IMR-90 (cell line): ENCODE measurements around the gene SUN1. TPM values are rescaled to one million over a fixed set of nuclear protein-coding genes. Genes with fewer than 3 reads are reported as not detected.

Source experiments
- ATAC-seq: fragments of 200-7000 bp; cut with Tn5 transposase; 2 replicates; pipeline ENCODE4 v1.9.1; 2020; ENCODE audit warnings: low read depth, mild to moderate bottlenecking, moderate library complexity
- BruUV-seq: library from RNA; stranded (reverse); fragments of 400-500 nt; replicated peaks from 2 replicates; lab custom pipeline; 2021; lab: Mats Ljungman, UMichigan
- CTCF ChIA-PET: fragments of 300-600 bp; formaldehyde crosslinking; extraction: SDS; loops from one replicate; lab custom pipeline; 2021; ENCODE audit warnings: antibody characterized with exemption; lab: Yijun Ruan, JAX
- POLR2A ChIA-PET: fragments of 300-600 bp; sonication (Branson Sonifier 250); formaldehyde crosslinking; loops from one replicate; lab custom pipeline; 2022; ENCODE audit warnings: antibody characterized with exemption; ENCODE audit not compliant: unreplicated experiment; lab: Charles Lee
- DNase-seq: peaks from one replicate; pipeline ENCODE4 v3.0.0; 2013
- H2AFZ ChIP-seq: replicated peaks from 2 replicates; pipeline ENCODE3; 2013; ENCODE audit warnings: low read length, mild to moderate bottlenecking; ENCODE audit not compliant: poor library complexity
- H2AK5ac ChIP-seq: 2 replicates; pipeline ENCODE4 v1.6.1; 2013; ENCODE audit warnings: low read depth, low read length, inconsistent platforms
- H2AK9ac ChIP-seq: replicated peaks from 2 replicates; pipeline ENCODE3; 2013; ENCODE audit warnings: mild to moderate bottlenecking, low read depth, low read length, moderate library complexity; ENCODE audit not compliant: poor library complexity
- H2BK120ac ChIP-seq: 2 replicates; pipeline ENCODE4 v1.6.1; 2013; ENCODE audit warnings: low read depth, low read length, inconsistent platforms
- H2BK15ac ChIP-seq: 3 replicates; pipeline ENCODE4 v1.6.1; 2013; ENCODE audit warnings: low read depth, low read length, inconsistent platforms
- H2BK20ac ChIP-seq: 2 replicates; pipeline ENCODE4 v1.6.1; 2013; ENCODE audit warnings: low read depth, mild to moderate bottlenecking, inconsistent platforms, low read length, moderate library complexity
- H2BK5ac ChIP-seq: 2 replicates; pipeline ENCODE4 v1.6.1; 2013; ENCODE audit warnings: mild to moderate bottlenecking, low read depth, low read length, inconsistent platforms; ENCODE audit not compliant: poor library complexity, severe bottlenecking
- H3K14ac ChIP-seq: replicated peaks from 2 replicates; pipeline ENCODE4 v1.6.1; 2013; ENCODE audit warnings: low read depth, low read length, inconsistent platforms
- H3K18ac ChIP-seq: 2 replicates; pipeline ENCODE4 v1.6.1; 2013; ENCODE audit warnings: low read depth, low read length, control low read depth
- H3K23ac ChIP-seq: 2 replicates; pipeline ENCODE4 v1.6.1; 2013; ENCODE audit warnings: low read depth, low read length, inconsistent platforms
- H3K27ac ChIP-seq: 2 replicates; pipeline ENCODE4 v1.5.1; 2013; ENCODE audit warnings: mild to moderate bottlenecking, control low read depth, low read length; ENCODE audit not compliant: insufficient read depth
- H3K27me3 ChIP-seq: 2 replicates; pipeline ENCODE4 v1.6.1; 2013; ENCODE audit warnings: low read length; ENCODE audit not compliant: control insufficient read depth, insufficient read depth
- H3K36me3 ChIP-seq: 2 replicates; pipeline ENCODE4 v1.6.1; 2013; ENCODE audit warnings: low read length, mixed read lengths; ENCODE audit not compliant: control insufficient read depth, insufficient read depth
- H3K4ac ChIP-seq: 2 replicates; pipeline ENCODE4 v1.6.1; 2013; ENCODE audit warnings: low read depth, low read length, inconsistent platforms
- H3K4me1 ChIP-seq: 2 replicates; pipeline ENCODE4 v1.6.1; 2013; ENCODE audit warnings: low read length, mixed read lengths; ENCODE audit not compliant: control insufficient read depth, insufficient read depth
- H3K4me2 ChIP-seq: 2 replicates; pipeline ENCODE4 v1.6.1; 2013; ENCODE audit warnings: low read depth, mild to moderate bottlenecking, control low read depth, low read length, moderate library complexity
- H3K4me3 ChIP-seq: 2 replicates; pipeline ENCODE4 v1.5.1; 2013; ENCODE audit warnings: low read depth, mild to moderate bottlenecking, control low read depth, low read length, moderate library complexity; ENCODE audit not compliant: insufficient read depth
- H3K56ac ChIP-seq: 2 replicates; pipeline ENCODE4 v1.6.1; 2013; ENCODE audit warnings: low read length, inconsistent platforms; ENCODE audit not compliant: insufficient read depth; ENCODE audit errors: extremely low read depth
- H3K79me1 ChIP-seq, 2 experiments: 2 replicates each; pipeline ENCODE4 v1.6.1; 2013; ENCODE audit warnings: low read length in 2 of 2, inconsistent platforms in 1 of 2, low read depth in 1 of 2
- H3K9ac ChIP-seq: 2 replicates; pipeline ENCODE4 v1.6.1; 2013; ENCODE audit warnings: low read depth, low read length, control low read depth
- H3K9me1 ChIP-seq: 2 replicates; pipeline ENCODE4 v1.6.1; 2013; ENCODE audit warnings: low read length, inconsistent platforms; ENCODE audit not compliant: insufficient read depth
- H3K9me3 ChIP-seq: 2 replicates; pipeline ENCODE4 v1.6.1; 2013; ENCODE audit warnings: low read length; ENCODE audit not compliant: control insufficient read depth, insufficient read depth
- H4K20me1 ChIP-seq: 2 replicates; pipeline ENCODE4 v1.6.1; 2013; ENCODE audit warnings: low read length, inconsistent platforms; ENCODE audit not compliant: insufficient read depth
- H4K5ac ChIP-seq: 2 replicates; pipeline ENCODE4 v1.6.1; 2013; ENCODE audit warnings: mild to moderate bottlenecking, low read depth, low read length, control low read depth
- H4K8ac ChIP-seq, 2 experiments: 2 replicates each; pipeline ENCODE4 v1.6.1; 2013; ENCODE audit warnings: low read depth in 2 of 2, low read length in 2 of 2, control low read depth in 1 of 2, inconsistent platforms in 1 of 2
- H4K91ac ChIP-seq: 2 replicates; pipeline ENCODE4 v1.6.1; 2013; ENCODE audit warnings: low read depth, low read length, inconsistent platforms; ENCODE audit not compliant: insufficient read depth
- BHLHE40 ChIP-seq: fragments of 150-350 bp; IDR thresholded peaks from 2 replicates; pipeline ENCODE4 v1.6.1; 2016; ENCODE audit warnings: mild to moderate bottlenecking, low read depth, low read length
- CEBPB ChIP-seq: IDR thresholded peaks from 2 replicates; pipeline ENCODE4 v1.6.1; 2012; ENCODE audit warnings: low read depth, low read length, improper control_type of control experiment
- CHD1 ChIP-seq: IDR thresholded peaks from 2 replicates; pipeline ENCODE4 v1.6.1; 2012; ENCODE audit warnings: low read depth, low read length, improper control_type of control experiment
- FOS ChIP-seq: fragments of 150-350 bp; IDR thresholded peaks from 2 replicates; pipeline ENCODE4 v1.6.1; 2016; ENCODE audit warnings: low read depth, low read length
- MAFK ChIP-seq: IDR thresholded peaks from 2 replicates; pipeline ENCODE4 v1.6.1; 2012; ENCODE audit warnings: low read depth, low read length, improper control_type of control experiment
- MAZ ChIP-seq: IDR thresholded peaks from 2 replicates; pipeline ENCODE4 v1.6.1; 2012; ENCODE audit warnings: low read depth, mild to moderate bottlenecking, low read length, improper control_type of control experiment, moderate library complexity, borderline replicate concordance
- POLR2A ChIP-seq: IDR thresholded peaks from 2 replicates; pipeline ENCODE4 v1.6.1; 2012; ENCODE audit warnings: mild to moderate bottlenecking, low read depth, low read length
- RCOR1 ChIP-seq: IDR thresholded peaks from 2 replicates; pipeline ENCODE4 v1.6.1; 2012; ENCODE audit warnings: mild to moderate bottlenecking, low read length, improper control_type of control experiment; ENCODE audit not compliant: insufficient replicate concordance
- RFX5 ChIP-seq: IDR thresholded peaks from 2 replicates; pipeline ENCODE4 v1.8.0; 2012; ENCODE audit warnings: low read depth, mild to moderate bottlenecking, low read length, moderate library complexity
- WGBS, 2 experiments: methylation state at CpG; one replicate each; pipeline versions ENCODE4 v1.1.5 to v1.1.7; 2013; ENCODE audit warnings: missing lambda C conversion rate in 2 of 2; ENCODE audit not compliant: insufficient read length in 1 of 2; ENCODE audit errors: extremely low coverage in 2 of 2; 5-methylcytosine and 5-hydroxymethylcytosine counted together
- dilution Hi-C: fragments of 300-500 bp; cut with HindIII; formaldehyde crosslinking; loops from one replicate; pipeline ENCODE4 v1.14.3; 2018; ENCODE audit warnings: low sequenced_read_pairs; ENCODE audit not compliant: unreplicated experiment
- in situ Hi-C: fragments of 300-500 bp; cut with MboI; formaldehyde crosslinking; loops from 3 replicates; pipeline ENCODE4 v1.14.3; 2019; ENCODE audit warnings: low sequenced_read_pairs, inconsistent platforms, mixed read lengths
- intact Hi-C: fragments of 100-400 bp; cut with micrococcal nuclease; formaldehyde crosslinking; loops from 2 replicates; pipeline ENCODE4 v1.10.0; 2022
- polyA plus RNA-seq, 3 experiments: library from polyadenylated mRNA; depleted of rRNA; stranded (reverse); fragments of >200 nt; gene quantifications; 2 replicates each; pipeline ENCODE4 v1.2.3, GENCODE V29; 2012; ENCODE audit warnings: low replicate concordance in 1 of 3
- total RNA-seq: library from RNA; depleted of rRNA; stranded (reverse); fragments of >200 nt; gene quantifications from 2 replicates; pipeline ENCODE4 v1.2.3, GENCODE V29; 2012
- TF ChIP-seq, protein P1 (sequence below): fragments of 150-350 bp; IDR thresholded peaks from 2 replicates; pipeline ENCODE4 v1.6.1; 2017; ENCODE audit warnings: mild to moderate bottlenecking, antibody characterized with exemption, low read length, low read depth
- TF ChIP-seq, protein P2 (sequence below): fragments of 150-350 bp; IDR thresholded peaks from 2 replicates; pipeline ENCODE4 v1.6.1; 2016; ENCODE audit warnings: low read depth, mild to moderate bottlenecking, low read length, moderate library complexity, borderline replicate concordance

Gene SUN1
- total and polyA plus RNA-seq, 2 of the 4 experiments (the other 2 are of a cell fraction): 113 to 239 TPM

DNA sequence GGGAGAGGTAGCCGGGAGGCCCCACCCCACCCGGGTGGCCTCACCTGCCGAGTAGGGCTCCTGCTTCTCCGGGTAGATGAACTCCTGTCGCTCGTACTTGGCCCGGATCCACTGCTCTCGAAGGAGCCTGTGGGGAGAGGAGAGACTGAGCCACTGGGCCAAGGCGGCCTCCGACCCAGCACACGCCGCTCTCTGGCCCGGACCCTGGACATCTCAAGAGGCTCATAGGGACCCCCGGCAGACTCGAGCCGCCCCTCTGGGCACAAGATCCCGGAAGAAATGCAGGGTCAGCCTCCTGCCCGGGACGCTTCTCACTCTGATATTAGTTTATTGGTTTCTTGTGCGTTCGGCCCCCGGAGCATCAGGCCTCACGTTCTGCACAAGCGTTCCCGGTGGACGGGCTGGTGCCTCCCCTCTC, 87.7 kb downstream of the SUN1 start:
- Histone ChIP-seq H3K23ac (no peak overlapping the region), H3K18ac (no peak overlapping the region), H3K14ac (no peak overlapping the region), H4K5ac (no peak overlapping the region), H2AFZ (no peak overlapping the region), H3K27me3 (no peaks in the 10 kb centered on the region), H3K4me3 (no peak overlapping the region), H4K91ac (no peak overlapping the region), H2AK5ac (no peak overlapping the region), H3K4me2 (no peak overlapping the region), H4K8ac (no peak overlapping the region), H3K9me3 (no peaks in the 10 kb centered on the region), H3K9me1 (no peaks in the 10 kb centered on the region), H3K56ac (no peak overlapping the region), H2BK15ac (no peak overlapping the region), H3K79me1 (no peaks in the 10 kb centered on the region), H2BK5ac (no peak overlapping the region), H3K27ac (no peak overlapping the region), H3K9ac (no peak overlapping the region), H4K20me1 (no peaks in the 10 kb centered on the region), H2BK20ac (no peak overlapping the region), H3K4me1 (peaks cover 7% of the 10 kb centered on the region), H3K4ac (no peak overlapping the region), H3K36me3 (no peaks in the 10 kb centered on the region), H2AK9ac (no peak overlapping the region), H2BK120ac (no peak overlapping the region)
- WGBS, 2 experiments: 88% methylated on average over 7 of the region's 26 CpGs; no CpG with 5 or more reads in 1 of the 2 experiments
- in situ Hi-C loops (no loop called here), intact Hi-C loops (no loop called here), dilution Hi-C loops (no loop called here)
- no peak for TF ChIP-seq CHD1
- no peak for TF ChIP-seq BHLHE40
- no peak for TF ChIP-seq POLR2A
- TF ChIP-seq, protein P1, sequence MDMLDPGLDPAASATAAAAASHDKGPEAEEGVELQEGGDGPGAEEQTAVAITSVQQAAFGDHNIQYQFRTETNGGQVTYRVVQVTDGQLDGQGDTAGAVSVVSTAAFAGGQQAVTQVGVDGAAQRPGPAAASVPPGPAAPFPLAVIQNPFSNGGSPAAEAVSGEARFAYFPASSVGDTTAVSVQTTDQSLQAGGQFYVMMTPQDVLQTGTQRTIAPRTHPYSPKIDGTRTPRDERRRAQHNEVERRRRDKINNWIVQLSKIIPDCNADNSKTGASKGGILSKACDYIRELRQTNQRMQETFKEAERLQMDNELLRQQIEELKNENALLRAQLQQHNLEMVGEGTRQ: no peak
- no peak for TF ChIP-seq FOS
- no peak for TF ChIP-seq MAFK
- TF ChIP-seq RFX5: no peak
- TF ChIP-seq RCOR1: no peak
- TF ChIP-seq CEBPB: no peak
- TF ChIP-seq, protein P2, sequence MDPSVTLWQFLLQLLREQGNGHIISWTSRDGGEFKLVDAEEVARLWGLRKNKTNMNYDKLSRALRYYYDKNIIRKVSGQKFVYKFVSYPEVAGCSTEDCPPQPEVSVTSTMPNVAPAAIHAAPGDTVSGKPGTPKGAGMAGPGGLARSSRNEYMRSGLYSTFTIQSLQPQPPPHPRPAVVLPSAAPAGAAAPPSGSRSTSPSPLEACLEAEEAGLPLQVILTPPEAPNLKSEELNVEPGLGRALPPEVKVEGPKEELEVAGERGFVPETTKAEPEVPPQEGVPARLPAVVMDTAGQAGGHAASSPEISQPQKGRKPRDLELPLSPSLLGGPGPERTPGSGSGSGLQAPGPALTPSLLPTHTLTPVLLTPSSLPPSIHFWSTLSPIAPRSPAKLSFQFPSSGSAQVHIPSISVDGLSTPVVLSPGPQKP: no peak
- TF ChIP-seq MAZ: no peak
- DNase-seq (no peak), ATAC-seq (no peak)
- ChIA-PET CTCF (no interaction called here), POLR2A (no interaction called here)
- BruUV-seq: no TSS peak
